Choroid plexus epithelial cell (primary cell): ENCODE data around the gene ASTL.
A peak's percentile ranks its signal among the peaks of the same experiment; 100 is the strongest.
"Not testable (repeated sequence)": the region's sequence is repeated elsewhere in the genome, so short reads cannot be mapped to it uniquely, and the experiment has no call there.

Source experiments
- DNase-seq: peaks from one replicate; pipeline ENCODE4 v3.0.0-alpha.2; 2010; ENCODE audit warnings: low read depth
- H3K4me3 ChIP-seq: 2 replicates; pipeline ENCODE4 v1.5.1; 2011; ENCODE audit warnings: low read depth, mild to moderate bottlenecking, control low read depth, low read length, moderate library complexity
- TF ChIP-seq, protein P1 (sequence below): conservative IDR thresholded peaks from 2 replicates; pipeline ENCODE4 v1.5.1; 2011; ENCODE audit warnings: low read depth, mild to moderate bottlenecking, control low read depth, inconsistent platforms, low read length, moderate library complexity

Gene ASTL

DNA sequence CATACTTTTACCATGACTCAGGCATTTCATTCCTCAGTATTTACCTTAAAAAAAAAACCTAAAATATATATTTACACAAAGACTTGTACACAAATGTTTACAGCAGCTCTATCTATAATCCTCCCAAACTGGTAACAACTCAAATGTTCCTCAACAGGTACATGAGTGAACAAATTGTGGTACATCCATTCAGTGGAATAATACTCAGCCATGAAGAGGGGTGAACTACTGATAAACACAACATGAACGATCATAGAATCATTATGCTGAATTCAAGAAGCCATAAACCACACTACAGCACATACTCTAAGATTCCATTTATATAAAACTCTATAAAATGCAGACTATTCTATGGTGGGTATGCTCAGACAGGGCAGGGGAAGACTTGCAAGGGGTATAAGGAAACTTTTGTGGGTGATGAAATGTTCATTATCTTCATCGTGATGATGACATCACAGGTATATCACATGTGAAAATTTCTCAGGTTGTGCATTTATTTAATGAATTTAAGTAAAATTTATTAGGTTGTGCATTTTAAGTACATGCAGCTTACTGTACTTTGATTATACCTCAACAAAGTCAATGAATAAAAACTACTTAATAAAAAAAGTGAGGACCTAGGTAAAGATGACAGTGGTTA is 31.7 kb upstream of the ASTL start:
- DNase-seq: no peak
- TF ChIP-seq, protein P1, sequence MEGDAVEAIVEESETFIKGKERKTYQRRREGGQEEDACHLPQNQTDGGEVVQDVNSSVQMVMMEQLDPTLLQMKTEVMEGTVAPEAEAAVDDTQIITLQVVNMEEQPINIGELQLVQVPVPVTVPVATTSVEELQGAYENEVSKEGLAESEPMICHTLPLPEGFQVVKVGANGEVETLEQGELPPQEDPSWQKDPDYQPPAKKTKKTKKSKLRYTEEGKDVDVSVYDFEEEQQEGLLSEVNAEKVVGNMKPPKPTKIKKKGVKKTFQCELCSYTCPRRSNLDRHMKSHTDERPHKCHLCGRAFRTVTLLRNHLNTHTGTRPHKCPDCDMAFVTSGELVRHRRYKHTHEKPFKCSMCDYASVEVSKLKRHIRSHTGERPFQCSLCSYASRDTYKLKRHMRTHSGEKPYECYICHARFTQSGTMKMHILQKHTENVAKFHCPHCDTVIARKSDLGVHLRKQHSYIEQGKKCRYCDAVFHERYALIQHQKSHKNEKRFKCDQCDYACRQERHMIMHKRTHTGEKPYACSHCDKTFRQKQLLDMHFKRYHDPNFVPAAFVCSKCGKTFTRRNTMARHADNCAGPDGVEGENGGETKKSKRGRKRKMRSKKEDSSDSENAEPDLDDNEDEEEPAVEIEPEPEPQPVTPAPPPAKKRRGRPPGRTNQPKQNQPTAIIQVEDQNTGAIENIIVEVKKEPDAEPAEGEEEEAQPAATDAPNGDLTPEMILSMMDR: no peak
- no peak overlapping the region for H3K4me3 ChIP-seq

GRCh38 chr2:96167407-96168013 is 29.2 kb upstream of the ASTL start:
- H3K4me3 ChIP-seq: no peak overlapping the region
- TF ChIP-seq, protein P1: no peak
- DNase-seq: no peak

GRCh38 chr2:96164459-96165184 is 26.3 kb upstream of the ASTL start:
- DNase-seq: no peak

GRCh38 chr2:96163768-96164429 is 25.6 kb upstream of the ASTL start:
- no peak overlapping the region for H3K4me3 ChIP-seq
- TF ChIP-seq, protein P1: no peak
- DNase-seq: peak; percentile 55

More at GRCh38 chr2:96164459-96165184, 26.3 kb upstream of the ASTL start:
- TF ChIP-seq, protein P1: no peak
- H3K4me3 ChIP-seq: no peak overlapping the region

DNA sequence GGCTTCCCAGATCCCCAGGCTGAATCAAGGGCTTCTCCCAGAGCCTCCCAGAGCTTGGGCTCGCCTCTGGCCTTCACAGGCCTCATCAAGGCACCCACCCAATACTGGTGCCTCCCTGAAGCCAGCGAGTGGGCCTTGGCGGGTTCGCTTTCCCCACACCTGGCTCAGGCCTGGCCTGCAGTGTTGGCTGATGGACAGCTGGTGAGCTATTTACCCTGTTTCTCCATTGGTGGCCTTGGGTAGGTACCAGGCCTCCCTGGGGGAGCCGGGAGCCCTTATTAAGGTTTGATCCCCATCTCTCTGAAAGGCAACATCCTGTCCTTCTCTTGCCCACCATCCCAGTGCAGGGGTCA is 25.1 kb upstream of the ASTL start:
- no peak overlapping the region for H3K4me3 ChIP-seq
- no peak for DNase-seq
- TF ChIP-seq, protein P1: no peak

DNA sequence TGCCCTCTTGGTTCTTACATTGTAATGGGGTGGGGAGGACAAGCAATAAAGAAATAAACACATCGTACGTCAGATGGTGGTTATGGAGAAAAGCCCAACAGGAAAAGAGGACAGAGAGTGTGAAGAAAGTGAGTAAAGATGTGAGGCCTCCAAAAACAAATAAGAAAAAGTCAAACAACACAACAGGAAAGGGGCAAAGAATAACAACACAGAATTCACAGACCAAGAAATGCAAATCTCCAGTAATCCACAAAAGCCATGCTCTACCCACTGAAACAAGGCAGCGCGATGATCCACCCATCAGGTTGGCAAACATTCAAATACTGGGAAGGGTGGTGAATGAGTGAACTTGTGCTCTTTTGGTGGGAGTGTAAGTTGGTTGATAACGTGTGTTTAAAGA is 23.6 kb upstream of the ASTL start:
- TF ChIP-seq, protein P1: no peak
- peak; percentile 31 for DNase-seq
- no peak overlapping the region for H3K4me3 ChIP-seq

DNA sequence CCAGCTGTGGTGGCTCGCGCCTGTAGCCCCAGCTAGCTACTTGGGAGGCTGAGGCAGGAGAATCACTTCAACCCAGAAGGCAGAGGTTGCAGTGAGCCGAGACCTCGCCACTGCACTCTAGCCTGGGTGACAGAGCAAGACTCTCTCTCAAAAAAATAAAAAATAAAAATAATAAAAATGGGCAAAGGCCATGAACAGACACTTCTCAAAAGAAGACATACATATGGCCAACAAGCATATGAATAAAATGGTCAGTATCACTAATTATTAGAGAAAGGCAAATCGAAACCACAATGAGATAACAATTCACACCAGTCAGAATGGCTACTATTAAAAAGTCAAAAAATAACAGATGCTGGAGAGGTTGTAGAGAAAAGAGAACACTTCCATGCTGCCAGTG is 22.1 kb upstream of the ASTL start:
- DNase-seq, H3K4me3 ChIP-seq: not testable (repeated sequence)
